ENCODE measurements around the gene GHITM. TPM values are rescaled to one million over a fixed set of nuclear protein-coding genes. Genes with fewer than 3 reads are reported as not detected.

Gene GHITM
- polyA plus RNA-seq, 1 of the 3 experiments (the other 2 are of a cell fraction): 113 TPM

DNA sequence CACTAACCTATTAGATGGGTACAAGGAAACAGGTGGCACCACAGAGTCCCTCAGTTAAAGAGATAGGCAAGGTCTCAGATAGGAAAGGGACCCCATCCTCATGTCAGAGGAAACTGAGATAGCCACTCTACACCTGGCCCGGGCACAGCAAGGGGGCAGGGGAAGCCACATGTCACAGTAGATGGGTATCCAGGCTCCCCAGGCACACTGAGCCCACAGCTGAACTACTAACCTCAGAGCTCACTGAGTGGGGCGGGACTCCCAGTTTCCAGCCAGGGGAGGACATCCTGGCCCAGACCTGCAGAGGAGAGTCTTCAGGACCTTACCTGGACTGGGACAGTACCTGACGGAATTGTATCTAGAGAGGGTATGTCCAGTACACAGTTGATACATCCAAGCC lies 51.3 kb downstream of the GHITM start:
- H3K4me3 ChIP-seq (ENCODE audit: low read depth in 2 of 2, low read length in 1 of 2): no peak overlapping the region
- H3K9ac ChIP-seq: no peak overlapping the region
- H3K27ac ChIP-seq (ENCODE audit: low read depth in 2 of 2, low read length in 1 of 2): no peak overlapping the region
- H3F3A ChIP-seq (replicated peaks; ENCODE audit: insufficient read depth): no peaks in the 10 kb centered on the region
- no peaks in the 10 kb centered on the region for H3K27me3 ChIP-seq (ENCODE audit: insufficient read depth)
- TF ChIP-seq JUND (IDR thresholded peaks at IDR 0.05): no peak
- no peak for TF ChIP-seq NFIC (IDR thresholded peaks at IDR 0.05; ENCODE audit: borderline replicate concordance)
- TF ChIP-seq YY1 (IDR thresholded peaks at IDR 0.05; ENCODE audit: low read depth): no peak
- TF ChIP-seq, protein P1, sequence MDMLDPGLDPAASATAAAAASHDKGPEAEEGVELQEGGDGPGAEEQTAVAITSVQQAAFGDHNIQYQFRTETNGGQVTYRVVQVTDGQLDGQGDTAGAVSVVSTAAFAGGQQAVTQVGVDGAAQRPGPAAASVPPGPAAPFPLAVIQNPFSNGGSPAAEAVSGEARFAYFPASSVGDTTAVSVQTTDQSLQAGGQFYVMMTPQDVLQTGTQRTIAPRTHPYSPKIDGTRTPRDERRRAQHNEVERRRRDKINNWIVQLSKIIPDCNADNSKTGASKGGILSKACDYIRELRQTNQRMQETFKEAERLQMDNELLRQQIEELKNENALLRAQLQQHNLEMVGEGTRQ (IDR thresholded peaks at IDR 0.05; ENCODE audit: borderline replicate concordance, low read depth, low read length): no peak
- TF ChIP-seq, protein P2, sequence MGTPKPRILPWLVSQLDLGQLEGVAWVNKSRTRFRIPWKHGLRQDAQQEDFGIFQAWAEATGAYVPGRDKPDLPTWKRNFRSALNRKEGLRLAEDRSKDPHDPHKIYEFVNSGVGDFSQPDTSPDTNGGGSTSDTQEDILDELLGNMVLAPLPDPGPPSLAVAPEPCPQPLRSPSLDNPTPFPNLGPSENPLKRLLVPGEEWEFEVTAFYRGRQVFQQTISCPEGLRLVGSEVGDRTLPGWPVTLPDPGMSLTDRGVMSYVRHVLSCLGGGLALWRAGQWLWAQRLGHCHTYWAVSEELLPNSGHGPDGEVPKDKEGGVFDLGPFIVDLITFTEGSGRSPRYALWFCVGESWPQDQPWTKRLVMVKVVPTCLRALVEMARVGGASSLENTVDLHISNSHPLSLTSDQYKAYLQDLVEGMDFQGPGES (IDR thresholded peaks at IDR 0.05; ENCODE audit: low read depth, low read length): no peak
- TF ChIP-seq NRF1 (IDR thresholded peaks at IDR 0.05; ENCODE audit: low read depth, low read length): no peak
- TF ChIP-seq, protein P3, sequence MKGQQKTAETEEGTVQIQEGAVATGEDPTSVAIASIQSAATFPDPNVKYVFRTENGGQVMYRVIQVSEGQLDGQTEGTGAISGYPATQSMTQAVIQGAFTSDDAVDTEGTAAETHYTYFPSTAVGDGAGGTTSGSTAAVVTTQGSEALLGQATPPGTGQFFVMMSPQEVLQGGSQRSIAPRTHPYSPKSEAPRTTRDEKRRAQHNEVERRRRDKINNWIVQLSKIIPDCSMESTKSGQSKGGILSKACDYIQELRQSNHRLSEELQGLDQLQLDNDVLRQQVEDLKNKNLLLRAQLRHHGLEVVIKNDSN (IDR thresholded peaks at IDR 0.05; ENCODE audit: borderline replicate concordance, low read depth): no peak
- TF ChIP-seq SMC3 (IDR thresholded peaks at IDR 0.05; ENCODE audit: low read depth, low read length): no peak
- no peak for TF ChIP-seq MXI1 (IDR thresholded peaks at IDR 0.05; ENCODE audit: low read depth, low read length)
- no peak for TF ChIP-seq POLR2AphosphoS5 (IDR thresholded peaks at IDR 0.05; ENCODE audit: low read depth, low read length)
- no peak for TF ChIP-seq FOXM1 (IDR thresholded peaks at IDR 0.05; ENCODE audit: low read depth)
- no peak for TF ChIP-seq GATA2 (CRISPR knock-in tag; IDR thresholded peaks at IDR 0.05)
- no peak for TF ChIP-seq RFX5 (IDR thresholded peaks at IDR 0.05; ENCODE audit: low read length)
- no peak for TF ChIP-seq RAD21 (IDR thresholded peaks at IDR 0.05; ENCODE audit: low read length)
- TF ChIP-seq, protein P4, sequence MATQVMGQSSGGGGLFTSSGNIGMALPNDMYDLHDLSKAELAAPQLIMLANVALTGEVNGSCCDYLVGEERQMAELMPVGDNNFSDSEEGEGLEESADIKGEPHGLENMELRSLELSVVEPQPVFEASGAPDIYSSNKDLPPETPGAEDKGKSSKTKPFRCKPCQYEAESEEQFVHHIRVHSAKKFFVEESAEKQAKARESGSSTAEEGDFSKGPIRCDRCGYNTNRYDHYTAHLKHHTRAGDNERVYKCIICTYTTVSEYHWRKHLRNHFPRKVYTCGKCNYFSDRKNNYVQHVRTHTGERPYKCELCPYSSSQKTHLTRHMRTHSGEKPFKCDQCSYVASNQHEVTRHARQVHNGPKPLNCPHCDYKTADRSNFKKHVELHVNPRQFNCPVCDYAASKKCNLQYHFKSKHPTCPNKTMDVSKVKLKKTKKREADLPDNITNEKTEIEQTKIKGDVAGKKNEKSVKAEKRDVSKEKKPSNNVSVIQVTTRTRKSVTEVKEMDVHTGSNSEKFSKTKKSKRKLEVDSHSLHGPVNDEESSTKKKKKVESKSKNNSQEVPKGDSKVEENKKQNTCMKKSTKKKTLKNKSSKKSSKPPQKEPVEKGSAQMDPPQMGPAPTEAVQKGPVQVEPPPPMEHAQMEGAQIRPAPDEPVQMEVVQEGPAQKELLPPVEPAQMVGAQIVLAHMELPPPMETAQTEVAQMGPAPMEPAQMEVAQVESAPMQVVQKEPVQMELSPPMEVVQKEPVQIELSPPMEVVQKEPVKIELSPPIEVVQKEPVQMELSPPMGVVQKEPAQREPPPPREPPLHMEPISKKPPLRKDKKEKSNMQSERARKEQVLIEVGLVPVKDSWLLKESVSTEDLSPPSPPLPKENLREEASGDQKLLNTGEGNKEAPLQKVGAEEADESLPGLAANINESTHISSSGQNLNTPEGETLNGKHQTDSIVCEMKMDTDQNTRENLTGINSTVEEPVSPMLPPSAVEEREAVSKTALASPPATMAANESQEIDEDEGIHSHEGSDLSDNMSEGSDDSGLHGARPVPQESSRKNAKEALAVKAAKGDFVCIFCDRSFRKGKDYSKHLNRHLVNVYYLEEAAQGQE (IDR thresholded peaks at IDR 0.05; ENCODE audit: low read depth, low read length): no peak
- H3K9me3 ChIP-seq: no peaks in the 10 kb centered on the region
- 37% methylated on average over 2 of the region's 3 CpGs for WGBS (ENCODE audit: low lambda C conversion rate)
- no peaks in the 10 kb centered on the region for H3K36me3 ChIP-seq (replicated peaks in 1 of 2; ENCODE audit: control insufficient read depth in 1 of 2, insufficient read depth in 2 of 2, low read length in 1 of 2)
- no peaks in the 10 kb centered on the region for H3K9me2 ChIP-seq
- POLR2A ChIA-PET: no interaction called here
- peaks cover 0 to 11% of the 10 kb centered on the region in 2 experiments; a peak in 1 of 4 replicates for H3K4me1 ChIP-seq (ENCODE audit: control insufficient read depth in 1 of 2, insufficient read depth in 2 of 2, low read depth in 1 of 2, low read length in 1 of 2)
- CTCF ChIA-PET: interaction anchor here (1.2 kb wide), 1 partner anchor 14 kb away, joined by 3 read pairs; no protein-coding TSS in a partner anchor
- no peaks in the 10 kb centered on the region for H4K20me1 ChIP-seq (ENCODE audit: insufficient read depth)
- no peaks in the 10 kb centered on the region for H3K79me2 ChIP-seq (ENCODE audit: insufficient read depth)
- DNase-seq: no peak
- H2AFZ ChIP-seq (ENCODE audit: low read depth): no peak overlapping the region
- H3K4me2 ChIP-seq: no peak overlapping the region
